H9 (cell line): Measurements from ENCODE around the gene DCN. TPM values are rescaled to one million over a fixed set of nuclear protein-coding genes. Genes with fewer than 3 reads are reported as not detected.

Experiments used
- DNase-seq: peaks from one replicate; pipeline ENCODE4 v3.0.0-alpha.2; 2017
- H2AFZ ChIP-seq: one replicate; pipeline ENCODE4 v1.6.1; 2013; ENCODE audit warnings: mild to moderate bottlenecking, low read length, control low read depth, moderate library complexity
- H2AK5ac ChIP-seq: 2 replicates; pipeline ENCODE4 v1.6.1; 2013; ENCODE audit warnings: low read length, control low read depth, mixed read lengths; ENCODE audit not compliant: insufficient read length
- H2BK120ac ChIP-seq: one replicate; pipeline ENCODE4 v1.6.1; 2013; ENCODE audit warnings: low read depth, mild to moderate bottlenecking, low read length, control low read depth, inconsistent platforms; ENCODE audit not compliant: poor library complexity, severe bottlenecking
- H2BK12ac ChIP-seq: 2 replicates; pipeline ENCODE4 v1.6.1; 2013; ENCODE audit warnings: low read length, control low read depth, mixed read lengths, low read depth; ENCODE audit not compliant: insufficient read length
- H2BK15ac ChIP-seq: 2 replicates; pipeline ENCODE4 v1.6.1; 2013; ENCODE audit warnings: low read depth, low read length, control low read depth
- H2BK20ac ChIP-seq: one replicate; pipeline ENCODE4 v1.6.1; 2013; ENCODE audit warnings: low read depth, mild to moderate bottlenecking, low read length, control low read depth, inconsistent platforms; ENCODE audit not compliant: poor library complexity, severe bottlenecking
- H2BK5ac ChIP-seq: 2 replicates; pipeline ENCODE4 v1.6.1; 2013; ENCODE audit warnings: low read length, control low read depth, mixed read lengths; ENCODE audit not compliant: insufficient read length
- H3K14ac ChIP-seq: 2 replicates; pipeline ENCODE4 v1.6.1; 2013; ENCODE audit warnings: low read length, control low read depth; ENCODE audit not compliant: insufficient read depth
- H3K18ac ChIP-seq: 2 replicates; pipeline ENCODE4 v1.6.1; 2013; ENCODE audit warnings: low read depth, mild to moderate bottlenecking, mixed read lengths, low read length, control low read depth; ENCODE audit not compliant: insufficient read length
- H3K23ac ChIP-seq: 2 replicates; pipeline ENCODE4 v1.6.1; 2013; ENCODE audit warnings: low read length, control low read depth, mixed read lengths, low read depth; ENCODE audit not compliant: insufficient read length
- H3K23me2 ChIP-seq: 2 replicates; pipeline ENCODE4 v1.6.1; 2013; ENCODE audit warnings: low read depth, mild to moderate bottlenecking, mixed read lengths, low read length, control low read depth; ENCODE audit not compliant: insufficient read length, poor library complexity, severe bottlenecking
- H3K27ac ChIP-seq: 2 replicates; pipeline ENCODE4 v1.5.1; 2013; ENCODE audit warnings: low read length, control low read depth, mixed read lengths, low read depth; ENCODE audit not compliant: insufficient read length
- H3K27me3 ChIP-seq: 2 replicates; pipeline ENCODE4 v1.6.1; 2013; ENCODE audit warnings: low read length, control low read depth, inconsistent platforms; ENCODE audit not compliant: insufficient read depth
- H3K4ac ChIP-seq: 2 replicates; pipeline ENCODE4 v1.6.1; 2013; ENCODE audit warnings: low read depth, mild to moderate bottlenecking, control low read depth, inconsistent platforms, low read length, moderate library complexity
- H3K4me1 ChIP-seq: 2 replicates; pipeline ENCODE4 v1.6.1; 2013; ENCODE audit warnings: low read length, control low read depth, inconsistent platforms; ENCODE audit not compliant: insufficient read depth
- H3K4me2 ChIP-seq: 2 replicates; pipeline ENCODE4 v1.6.1; 2013; ENCODE audit warnings: low read length, control low read depth, mixed read lengths; ENCODE audit not compliant: insufficient read length, insufficient read depth
- H3K56ac ChIP-seq: 2 replicates; pipeline ENCODE4 v1.6.1; 2013; ENCODE audit warnings: low read depth, mild to moderate bottlenecking, mixed read lengths, low read length, control low read depth; ENCODE audit not compliant: insufficient read length
- H3K79me1 ChIP-seq: 2 replicates; pipeline ENCODE4 v1.6.1; 2013; ENCODE audit warnings: low read depth, mild to moderate bottlenecking, moderate library complexity, low read length, control low read depth, inconsistent platforms; ENCODE audit not compliant: insufficient read depth, poor library complexity, severe bottlenecking
- H3K79me2 ChIP-seq: 2 replicates; pipeline ENCODE4 v1.6.1; 2013; ENCODE audit warnings: low read length, control low read depth, inconsistent platforms; ENCODE audit not compliant: insufficient read depth
- H3K9ac ChIP-seq: 2 replicates; pipeline ENCODE4 v1.6.1; 2013; ENCODE audit warnings: low read length, control low read depth, mixed read lengths; ENCODE audit not compliant: insufficient read length; ENCODE audit errors: extremely low read depth
- H3K9me3 ChIP-seq: one replicate; pipeline ENCODE4 v1.6.1; 2013; ENCODE audit warnings: low read depth, low read length, inconsistent platforms; ENCODE audit not compliant: control insufficient read depth
- H3T11ph ChIP-seq: one replicate; pipeline ENCODE4 v1.6.1; 2013; ENCODE audit warnings: mild to moderate bottlenecking, low read length, control low read depth, inconsistent platforms
- H4K20me1 ChIP-seq: one replicate; pipeline ENCODE4 v1.6.1; 2013; ENCODE audit not compliant: control insufficient read depth, insufficient read length, insufficient read depth
- H4K5ac ChIP-seq: 2 replicates; pipeline ENCODE4 v1.6.1; 2013; ENCODE audit warnings: low read depth, mild to moderate bottlenecking, mixed read lengths, low read length, control low read depth; ENCODE audit not compliant: insufficient read length
- H4K8ac ChIP-seq: replicated peaks from 2 replicates; pipeline ENCODE4 v1.6.1; 2013; ENCODE audit warnings: low read length, control low read depth, mixed read lengths, low read depth; ENCODE audit not compliant: insufficient read length
- H4K91ac ChIP-seq: 2 replicates; pipeline ENCODE4 v1.6.1; 2013; ENCODE audit warnings: low read depth, mild to moderate bottlenecking, moderate library complexity, mixed read lengths, low read length, control low read depth; ENCODE audit not compliant: insufficient read length
- H3K27ac Mint-ChIP-seq, 3 experiments: 2 replicates in 2 of 3; 3 replicates in 1 of 3; pipeline ENCODE4 v1.8.0; 2020 to 2021; ENCODE audit warnings: mixed read lengths in 3 of 3, mild to moderate bottlenecking in 1 of 3, moderate library complexity in 1 of 3
- H3K27me3 Mint-ChIP-seq: 2 replicates; pipeline ENCODE4 v1.8.0; 2021; ENCODE audit warnings: low read depth, mild to moderate bottlenecking, moderate library complexity, mixed read lengths
- H3K36me3 Mint-ChIP-seq, 3 experiments: 2 replicates in 2 of 3; 3 replicates in 1 of 3; pipeline ENCODE4 v1.8.0; 2020 to 2021; ENCODE audit warnings: low read depth in 3 of 3, mixed read lengths in 3 of 3; ENCODE audit not compliant: insufficient read depth in 1 of 3
- H3K4me1 Mint-ChIP-seq, 2 experiments: 2 replicates each; pipeline ENCODE4 v1.8.0; 2020; ENCODE audit warnings: mixed read lengths in 2 of 2
- H3K4me3 Mint-ChIP-seq, 2 experiments: 2 replicates in 1 of 2; 3 replicates in 1 of 2; pipeline ENCODE4 v1.8.0; 2020 to 2021; ENCODE audit warnings: mild to moderate bottlenecking in 2 of 2, mixed read lengths in 2 of 2, moderate library complexity in 1 of 2
- H3K9me3 Mint-ChIP-seq, 2 experiments: 2 replicates in 1 of 2; 3 replicates in 1 of 2; pipeline ENCODE4 v1.8.0; 2020; ENCODE audit warnings: mild to moderate bottlenecking in 2 of 2, mixed read lengths in 2 of 2, moderate library complexity in 1 of 2
- WGBS: extraction: QIAGEN DNeasy Blood & Tissue Kit; methylation state at CpG from one replicate; pipeline ENCODE4 v1.1.7; 2013; ENCODE audit warnings: missing lambda C conversion rate, low lambda C conversion rate, mixed read lengths; ENCODE audit not compliant: insufficient read length; ENCODE audit errors: extremely low coverage; 5-methylcytosine and 5-hydroxymethylcytosine counted together
- total RNA-seq: library from RNA; stranded (reverse); gene quantifications from 2 replicates; pipeline ENCODE4 v1.2.1, GENCODE V29; 2021
- TF ChIP-seq, protein P1 (sequence below): fragments of 200-600 bp; sonication (generic); conservative IDR thresholded peaks from 3 replicates; pipeline ENCODE4 v1.8.0; 2021; ENCODE audit warnings: antibody characterized with exemption, mild to moderate bottlenecking

The DCN gene
- total RNA-seq, 1 experiment from 2014 or later = not detected

GRCh38 chr12:91142221-91142631 is 40.4 kb downstream of the DCN start:
- no peak overlapping the region for H4K8ac ChIP-seq
- H3K9ac ChIP-seq = no peak overlapping the region
- Mint-ChIP-seq H3K27me3 (no peaks in the 10 kb centered on the region), H3K36me3 (no peaks in the 10 kb centered on the region), H3K27ac (no peak overlapping the region), H3K4me1 (no peaks in the 10 kb centered on the region), H3K4me3 (no peak overlapping the region), H3K9me3 (no peaks in the 10 kb centered on the region)
- no peak overlapping the region for H4K91ac ChIP-seq
- no peak overlapping the region for H2BK15ac ChIP-seq
- no peak overlapping the region for H3K4me2 ChIP-seq
- no peak overlapping the region for H3K4ac ChIP-seq
- no peak for DNase-seq
- H3K18ac ChIP-seq = no peak overlapping the region
- no peaks in the 10 kb centered on the region for H3K23me2 ChIP-seq
- H3K14ac ChIP-seq = no peak overlapping the region
- H2BK20ac ChIP-seq = no peak overlapping the region
- no peaks in the 10 kb centered on the region for H3K79me1 ChIP-seq
- H3K27me3 ChIP-seq = no peaks in the 10 kb centered on the region
- no peak overlapping the region for H3K23ac ChIP-seq
- H2BK12ac ChIP-seq = no peak overlapping the region
- H3K4me1 ChIP-seq = no peaks in the 10 kb centered on the region
- H2BK5ac ChIP-seq = no peak overlapping the region
- no peak overlapping the region for H3K27ac ChIP-seq
- no peak overlapping the region for H2BK120ac ChIP-seq
- no peak overlapping the region for H4K5ac ChIP-seq
- TF ChIP-seq, protein P1, sequence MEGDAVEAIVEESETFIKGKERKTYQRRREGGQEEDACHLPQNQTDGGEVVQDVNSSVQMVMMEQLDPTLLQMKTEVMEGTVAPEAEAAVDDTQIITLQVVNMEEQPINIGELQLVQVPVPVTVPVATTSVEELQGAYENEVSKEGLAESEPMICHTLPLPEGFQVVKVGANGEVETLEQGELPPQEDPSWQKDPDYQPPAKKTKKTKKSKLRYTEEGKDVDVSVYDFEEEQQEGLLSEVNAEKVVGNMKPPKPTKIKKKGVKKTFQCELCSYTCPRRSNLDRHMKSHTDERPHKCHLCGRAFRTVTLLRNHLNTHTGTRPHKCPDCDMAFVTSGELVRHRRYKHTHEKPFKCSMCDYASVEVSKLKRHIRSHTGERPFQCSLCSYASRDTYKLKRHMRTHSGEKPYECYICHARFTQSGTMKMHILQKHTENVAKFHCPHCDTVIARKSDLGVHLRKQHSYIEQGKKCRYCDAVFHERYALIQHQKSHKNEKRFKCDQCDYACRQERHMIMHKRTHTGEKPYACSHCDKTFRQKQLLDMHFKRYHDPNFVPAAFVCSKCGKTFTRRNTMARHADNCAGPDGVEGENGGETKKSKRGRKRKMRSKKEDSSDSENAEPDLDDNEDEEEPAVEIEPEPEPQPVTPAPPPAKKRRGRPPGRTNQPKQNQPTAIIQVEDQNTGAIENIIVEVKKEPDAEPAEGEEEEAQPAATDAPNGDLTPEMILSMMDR = no peak
- H3K56ac ChIP-seq = no peak overlapping the region
- H2AK5ac ChIP-seq = no peak overlapping the region
- no peaks in the 10 kb centered on the region for H3K79me2 ChIP-seq
- H3T11ph ChIP-seq = no peak overlapping the region
- H2AFZ ChIP-seq = no peak overlapping the region
- no CpG with 5 or more reads among the region's 3 CpGs for WGBS
- no peaks in the 10 kb centered on the region for H3K9me3 ChIP-seq
- no peaks in the 10 kb centered on the region for H4K20me1 ChIP-seq
